GM21825 (cell line): ENCODE measurements around the gene HPDL.
"Not testable (repeated sequence)": the region's sequence is repeated elsewhere in the genome, so short reads cannot be mapped to it uniquely, and the experiment has no call there.

Experiments
- ATAC-seq: cut with Tn5 transposase; IDR thresholded peaks from one replicate; pipeline ENCODE4 v1.9.1; 2021; ENCODE audit warnings: mild to moderate bottlenecking, moderate library complexity; ENCODE audit not compliant: unreplicated experiment

Gene HPDL

DNA sequence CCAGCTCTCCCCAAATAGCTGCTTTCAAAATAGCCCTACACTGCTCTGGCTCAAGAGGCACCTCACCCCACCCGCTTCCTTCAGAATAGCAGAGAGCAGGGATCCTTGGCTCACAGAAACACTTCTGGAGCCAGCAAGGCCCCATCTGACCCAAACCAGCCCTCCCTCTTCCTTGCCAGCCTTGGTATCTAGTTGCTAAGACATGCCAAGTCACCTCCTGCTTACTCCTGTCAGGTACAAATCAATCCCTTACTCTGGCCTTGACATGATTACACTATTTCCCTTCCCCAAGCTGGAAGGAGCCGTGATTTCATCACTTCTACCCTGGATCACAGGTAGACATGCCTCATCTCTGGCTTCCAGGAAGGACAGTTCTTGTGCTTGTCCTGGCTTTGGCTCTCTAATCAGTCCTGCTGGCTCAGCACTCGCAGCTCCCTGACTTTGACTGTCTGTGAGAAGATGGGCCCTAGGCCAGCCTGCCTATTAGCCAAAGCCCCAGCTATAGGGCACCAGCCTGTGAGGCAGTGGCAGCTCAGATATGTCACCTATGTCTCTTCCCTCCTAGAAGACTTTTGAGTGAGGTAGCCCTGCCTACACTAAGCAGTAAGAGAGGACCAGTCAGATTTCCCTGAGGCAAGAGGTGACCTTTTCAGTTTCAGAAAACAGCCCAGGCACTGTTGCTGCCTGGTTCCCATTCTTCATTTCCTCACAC is 22.4 kb downstream of the HPDL start:
- no peak for ATAC-seq

DNA sequence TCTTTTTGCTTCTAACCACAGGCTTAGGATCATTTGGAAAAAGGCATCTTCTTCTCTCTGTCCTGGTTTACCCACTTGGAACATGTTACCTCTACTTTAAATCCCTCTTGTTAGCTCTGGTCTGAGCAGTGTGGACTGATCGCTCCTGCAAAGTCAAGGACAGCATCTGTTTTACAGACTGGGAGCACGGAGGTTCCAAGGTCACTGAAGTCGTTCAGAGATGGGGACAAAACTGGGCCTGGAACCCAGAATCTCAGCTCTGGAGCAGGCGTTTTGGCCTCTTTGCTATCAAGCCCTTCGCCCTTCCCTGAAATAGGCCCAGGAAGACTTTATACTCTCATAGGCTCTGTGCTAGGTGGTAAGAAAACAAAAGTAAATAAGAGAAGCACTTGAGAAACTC is 24.8 kb downstream of the HPDL start:
- no peak for ATAC-seq

DNA sequence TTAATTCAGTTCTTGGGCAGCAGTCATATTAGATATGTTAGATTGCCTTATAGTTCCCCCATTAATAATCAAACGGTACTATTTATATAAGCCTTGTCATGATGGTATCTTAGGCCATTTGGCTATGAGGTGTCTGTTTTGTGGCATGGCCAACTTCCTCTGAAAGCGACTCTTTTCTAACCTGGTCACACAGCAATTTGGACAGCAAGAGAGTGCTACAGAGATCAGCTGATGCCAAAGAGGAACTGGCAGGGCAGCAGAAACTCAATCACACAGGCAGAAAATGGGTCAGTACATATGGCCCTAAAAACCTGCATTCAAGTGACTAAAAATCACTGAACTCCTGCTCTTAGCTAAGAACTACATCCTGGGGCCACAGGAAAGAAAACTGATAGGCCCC is 27.0 kb downstream of the HPDL start:
- no peak for ATAC-seq

DNA sequence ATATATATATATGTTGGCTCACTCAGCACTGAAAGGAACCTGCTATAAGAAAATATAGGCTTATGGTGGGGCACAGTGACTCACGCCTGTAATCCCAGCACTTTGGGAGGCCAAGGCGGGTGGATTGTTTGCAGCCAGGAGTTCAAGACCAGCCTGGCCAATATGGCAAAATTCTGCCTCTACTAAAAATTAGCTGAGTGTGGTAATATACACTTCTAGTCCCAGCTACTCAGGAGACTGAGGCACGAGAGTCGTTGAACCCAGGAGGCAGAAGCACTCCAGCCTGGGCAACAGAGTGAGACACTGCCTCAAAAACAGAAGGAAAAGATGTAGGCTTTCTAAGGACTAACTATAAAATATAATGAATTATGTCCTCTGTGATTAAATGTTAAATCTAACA is 28.1 kb downstream of the HPDL start:
- no peak for ATAC-seq

DNA sequence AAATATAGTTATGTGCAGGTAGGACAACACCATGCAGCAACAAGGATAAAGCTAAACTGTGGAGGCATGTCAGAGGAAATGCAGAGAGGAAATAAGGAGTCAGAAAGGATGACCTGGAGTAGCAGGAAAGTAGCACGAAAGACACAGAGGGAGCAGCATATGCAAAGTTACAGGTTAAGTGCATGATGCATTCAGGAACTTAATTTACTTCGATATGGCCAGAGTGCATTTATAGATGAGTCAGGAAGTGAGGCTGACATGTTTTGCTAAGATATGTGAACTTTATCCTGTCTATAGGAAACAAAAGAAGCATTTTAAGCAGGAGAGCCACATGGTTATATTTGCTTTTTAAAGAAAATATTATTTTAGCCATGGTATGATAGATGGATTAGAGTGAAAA is 29.0 kb downstream of the HPDL start:
- no peak for ATAC-seq

DNA sequence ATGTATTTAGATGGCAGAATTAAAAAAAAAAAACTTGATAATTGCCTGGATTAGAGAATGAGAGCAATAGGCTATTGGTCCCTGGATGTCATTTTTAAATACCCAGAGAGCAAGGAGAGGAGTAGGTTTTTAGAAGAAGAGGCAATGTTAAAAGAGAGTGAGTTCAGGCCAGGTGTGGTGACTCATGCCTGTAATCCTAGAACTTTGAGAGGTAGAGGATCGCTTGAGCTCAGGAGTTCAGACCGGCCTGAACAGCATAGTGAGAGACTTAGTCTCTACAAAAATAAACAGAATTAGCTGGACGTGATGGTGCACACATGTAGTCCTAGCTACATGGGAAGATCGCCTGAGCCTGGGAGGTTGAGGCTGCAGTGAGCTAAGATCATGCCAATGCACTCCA is 29.5 kb downstream of the HPDL start:
- no peak for ATAC-seq

DNA sequence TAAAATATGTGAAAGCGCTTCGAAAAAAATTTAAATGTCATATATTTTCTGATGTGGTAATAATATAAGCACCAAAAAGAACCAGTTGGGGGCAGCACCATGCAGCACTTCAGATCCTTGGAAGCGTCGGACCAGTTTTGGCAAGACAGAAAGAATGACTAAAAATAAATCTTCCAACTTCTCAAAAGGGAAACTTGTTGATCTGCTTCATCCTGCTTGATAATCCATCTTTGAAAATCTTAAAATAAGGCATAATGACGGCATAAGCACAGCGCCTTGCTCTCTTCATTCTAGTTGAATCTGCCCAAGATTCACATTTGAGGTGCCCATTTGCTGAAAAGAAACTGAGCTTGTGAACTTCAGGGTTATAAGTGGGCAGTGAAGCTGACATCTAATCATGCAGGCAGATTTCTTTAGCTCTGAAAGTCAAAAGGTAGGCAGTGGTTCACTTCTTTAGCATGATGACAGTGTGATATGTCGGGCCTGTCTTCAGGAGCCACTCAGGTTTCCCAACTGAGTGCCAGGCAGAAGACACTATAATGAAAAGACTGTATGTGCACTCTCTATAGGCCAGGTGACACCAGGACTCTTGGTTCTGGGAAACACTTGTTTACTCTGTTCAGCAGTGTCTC is 33.3 kb downstream of the HPDL start:
- ATAC-seq, result no peak

DNA sequence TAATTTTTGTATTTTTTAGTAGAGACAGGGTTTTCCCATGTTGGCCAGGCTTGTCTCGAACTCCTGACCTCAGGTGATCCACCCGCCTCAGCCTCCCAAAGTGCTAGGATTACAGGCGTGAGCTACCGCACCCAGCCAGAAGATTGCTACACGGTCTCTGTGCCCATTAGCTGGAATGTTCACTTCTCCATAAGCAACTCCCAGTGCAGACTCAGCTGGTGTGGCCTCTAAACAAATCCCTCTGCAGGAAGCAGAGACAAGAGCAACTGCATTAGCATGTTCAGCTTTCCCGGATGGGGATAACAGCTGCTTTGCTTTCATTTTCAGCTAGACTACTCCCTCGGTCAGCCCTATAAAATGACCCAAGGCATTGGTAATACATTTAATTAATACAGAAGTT is 34.3 kb downstream of the HPDL start:
- not testable (repeated sequence) for ATAC-seq

DNA sequence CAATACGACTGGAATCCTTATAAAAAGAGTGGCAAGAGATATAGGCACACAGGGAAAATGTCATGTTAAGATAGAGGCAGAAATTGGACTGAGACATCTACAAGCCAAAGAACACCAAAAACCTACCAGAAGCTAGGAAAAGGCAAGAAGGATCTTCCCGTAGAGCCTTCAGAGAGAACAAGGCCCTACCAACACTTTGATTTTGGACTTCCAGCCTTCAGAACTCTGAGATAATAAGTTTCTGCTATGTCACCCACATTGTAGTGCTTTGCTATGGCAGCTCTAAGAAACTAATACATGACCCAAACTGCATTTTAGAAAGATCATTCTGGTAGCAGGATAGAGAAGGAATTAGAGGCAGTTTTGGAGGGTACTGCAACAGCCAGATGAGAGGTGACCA is 37.6 kb downstream of the HPDL start:
- ATAC-seq, result no peak

DNA sequence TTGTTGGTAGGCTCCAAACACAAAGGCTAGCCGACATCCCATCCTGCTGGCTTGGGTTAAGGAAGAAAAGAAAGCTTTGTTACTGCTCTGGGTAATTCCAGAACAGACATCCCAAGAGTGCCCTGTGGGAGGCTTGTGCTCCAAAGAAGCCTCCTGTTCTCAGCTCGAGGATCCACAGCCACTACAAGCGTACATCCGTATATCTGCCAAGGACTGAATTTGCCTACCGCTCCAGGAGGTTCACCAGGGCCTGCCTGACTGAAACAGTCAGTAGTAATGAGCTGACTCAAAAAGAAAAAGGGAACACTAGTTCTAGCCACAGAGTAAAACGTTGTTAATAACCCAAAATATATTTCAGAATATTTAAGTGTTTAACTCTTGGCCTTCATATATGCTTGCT is 38.4 kb downstream of the HPDL start:
- ATAC-seq, result peak; percentile 74

DNA sequence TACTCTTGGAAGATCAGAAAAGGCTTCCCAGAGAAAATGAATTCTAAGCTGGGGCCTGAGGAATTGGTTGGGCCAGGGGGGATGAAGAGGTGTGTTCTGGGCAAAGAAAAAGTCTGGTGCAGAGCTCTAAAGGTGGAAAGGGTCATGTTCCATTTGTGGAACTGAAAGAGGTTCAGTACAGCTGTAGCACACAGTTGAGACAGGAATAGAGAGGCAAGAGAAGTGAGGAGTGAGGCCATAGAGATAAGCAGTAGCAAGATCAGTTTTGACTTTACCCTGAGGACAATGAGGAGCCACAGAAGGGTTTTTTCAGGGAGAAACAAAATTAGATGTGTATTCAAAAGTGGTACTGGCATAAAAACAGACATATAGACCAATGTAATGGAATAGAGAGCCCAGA is 43.9 kb downstream of the HPDL start:
- peak; percentile 80 for ATAC-seq

DNA sequence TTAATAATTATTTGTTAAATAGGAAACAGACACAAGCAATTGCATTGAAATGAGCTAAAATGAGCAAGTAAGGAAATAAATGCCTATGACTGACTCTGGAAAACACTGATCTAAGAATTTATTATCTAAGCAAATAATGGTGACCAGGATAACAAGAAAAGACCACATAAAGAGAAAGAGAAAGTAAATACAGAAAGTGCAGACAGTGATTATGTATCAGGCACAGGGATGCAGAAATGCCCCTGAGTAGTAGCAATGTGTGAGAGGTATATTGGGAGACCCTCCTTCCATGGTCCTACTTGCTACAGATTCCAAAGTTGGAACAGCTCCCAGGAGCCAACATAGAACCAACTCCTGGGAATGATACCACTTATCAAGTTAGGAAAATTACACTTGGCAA is 46.9 kb downstream of the HPDL start:
- ATAC-seq, result no peak

DNA sequence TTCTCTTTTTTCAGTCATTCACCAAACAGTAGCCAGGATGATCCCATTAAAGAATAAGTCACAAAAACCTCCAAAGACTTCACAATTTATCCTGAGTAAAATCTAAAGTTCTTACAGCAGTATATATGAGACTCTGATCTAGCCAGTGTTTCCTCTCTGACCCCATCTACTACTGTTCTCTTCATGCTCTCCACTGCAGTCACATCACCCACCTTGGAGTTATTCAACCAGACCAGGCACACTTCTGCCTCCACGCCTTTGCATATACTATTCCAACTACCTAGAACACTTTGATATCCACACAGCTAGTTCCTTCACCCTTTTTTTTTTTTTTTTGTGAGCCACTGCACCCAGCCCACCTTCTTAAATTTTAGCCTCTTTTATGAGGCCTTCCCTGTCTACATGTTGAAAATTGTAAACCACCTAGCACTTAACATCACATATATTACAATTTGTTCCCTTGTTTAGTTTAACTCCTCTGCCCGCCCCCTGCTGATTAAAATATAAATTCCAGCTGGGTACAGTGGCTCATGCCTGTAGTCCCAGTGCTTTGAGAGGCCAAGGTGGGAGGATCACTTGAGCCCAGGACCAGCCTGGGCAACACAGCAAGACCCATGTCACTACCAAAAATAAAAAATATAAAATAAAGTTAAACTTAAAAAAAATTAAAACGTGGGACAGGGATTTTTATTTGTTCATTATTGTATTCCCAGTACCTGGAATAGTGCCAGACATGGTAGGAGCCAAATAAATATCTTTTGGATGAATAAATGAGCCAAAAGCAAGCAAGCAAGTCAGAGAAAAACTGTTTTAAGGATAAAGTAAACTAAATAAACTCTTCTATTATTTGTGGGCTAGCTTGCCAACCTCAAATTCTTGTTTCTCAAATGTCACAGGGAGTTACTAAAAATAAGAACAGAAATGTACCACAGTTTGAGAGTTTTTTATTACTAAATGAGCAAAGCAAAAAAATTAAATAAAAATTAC is 48.7 kb downstream of the HPDL start:
- ATAC-seq, result no peak

DNA sequence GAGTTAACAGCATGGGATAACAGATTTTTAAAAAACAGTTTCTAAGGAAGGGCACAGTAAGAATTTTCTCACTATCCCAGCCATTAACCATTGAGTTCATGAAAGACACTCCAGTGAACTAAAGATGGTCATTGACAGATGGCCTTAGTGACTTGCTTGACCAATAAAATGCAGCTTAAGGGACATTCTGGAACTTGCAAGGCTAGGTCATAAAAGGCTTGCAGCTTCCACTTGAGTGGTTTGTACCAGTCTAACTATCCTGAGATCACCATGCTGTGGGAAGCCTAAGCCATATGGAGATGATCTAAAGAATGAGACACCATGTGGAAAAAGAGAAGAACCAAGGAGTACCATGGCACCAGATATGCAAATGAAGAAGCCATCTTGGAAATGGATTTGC is 51.5 kb downstream of the HPDL start:
- ATAC-seq, result no peak
